Measurements from ENCODE around the gene RAB19. TPM values are rescaled to one million over a fixed set of nuclear protein-coding genes. Genes with fewer than 3 reads are reported as not detected.
"Not testable (repeated sequence)": the region's sequence is repeated elsewhere in the genome, so short reads cannot be mapped to it uniquely, and the experiment has no call there.

RAB19 gene
- total and polyA plus RNA-seq, 4 donors: 0.17 to 0.99 (median 0.44) TPM; not detected in 1

DNA sequence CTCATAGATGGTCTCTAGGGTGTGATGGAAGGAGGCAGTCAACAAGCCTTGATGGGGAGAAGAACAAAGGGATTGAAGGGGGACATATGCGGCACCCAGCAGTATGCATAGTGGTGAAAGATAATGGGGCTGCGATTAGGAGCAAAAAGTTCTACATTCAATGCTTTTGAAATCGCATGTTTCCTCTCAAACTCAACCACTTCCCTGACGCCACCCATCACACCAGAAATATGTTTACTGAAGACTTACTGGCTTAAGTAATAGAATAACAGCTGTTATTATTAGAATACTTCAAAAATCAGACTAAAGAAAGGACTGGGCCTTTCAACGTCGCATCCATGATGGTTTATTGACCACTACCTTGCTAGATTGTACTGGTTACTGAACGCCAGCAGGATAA is 44.0 kb downstream of the RAB19 start:
- Histone ChIP-seq H3K27ac (ENCODE audit: low read depth, low read length) (no peak overlapping the region), H3K36me3 (ENCODE audit: control insufficient read depth, insufficient read depth, low read length) (peaks cover 5% of the 10 kb centered on the region), H3K4me3 (ENCODE audit: low read depth, low read length) (no peak overlapping the region), H3K4me1 (ENCODE audit: control insufficient read depth, insufficient read depth, low read length) (no peaks in the 10 kb centered on the region), H3K27me3 (ENCODE audit: control insufficient read depth, insufficient read depth, low read length) (no peaks in the 10 kb centered on the region), H3K9me3 (ENCODE audit: control insufficient read depth, insufficient read depth, low read length) (no peaks in the 10 kb centered on the region)
- no peak for DNase-seq (ENCODE audit: low read depth in 4 of 6, low spot score in 6 of 6)
- no CpG with 5 or more reads among the region's 7 CpGs for WGBS (ENCODE audit: insufficient coverage)

DNA sequence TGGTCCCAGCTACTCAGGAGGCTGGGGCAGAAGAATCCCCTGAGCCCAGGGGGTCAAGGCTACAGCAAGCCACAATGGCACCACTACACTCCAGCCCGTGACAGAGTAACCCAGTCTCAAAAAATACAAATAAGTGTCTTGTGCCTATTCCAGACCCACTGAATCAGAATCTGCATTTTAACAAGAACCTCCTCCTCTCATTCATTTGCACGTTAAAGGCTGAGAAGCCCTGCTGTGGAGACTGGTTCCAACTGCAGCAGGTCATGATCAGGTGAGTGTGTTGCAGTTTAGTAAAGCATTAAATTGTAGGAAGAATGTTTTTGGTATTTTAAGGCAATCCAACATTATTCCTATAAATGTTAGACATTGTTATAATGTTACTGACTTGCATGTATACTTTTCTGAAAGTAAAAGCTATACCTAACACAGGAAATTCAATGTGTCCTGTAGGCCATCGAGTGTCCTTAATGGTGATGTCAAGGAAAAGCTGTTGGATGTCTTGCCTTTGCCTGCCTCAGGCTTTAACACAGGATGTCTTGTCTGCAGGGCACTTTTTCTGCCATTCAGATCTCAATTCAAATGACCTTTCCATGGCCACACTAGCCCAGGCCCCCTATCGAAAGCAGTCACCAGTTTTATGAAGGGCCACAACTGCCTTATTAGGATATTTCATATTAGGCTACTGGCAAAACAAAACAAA is 45.1 kb downstream of the RAB19 start:
- WGBS (ENCODE audit: insufficient coverage): 100% methylated on average over 1 of the region's 4 CpGs
- no peaks in the 10 kb centered on the region for H3K4me1 ChIP-seq (ENCODE audit: control insufficient read depth, insufficient read depth, low read length)
- no peak overlapping the region for H3K27ac ChIP-seq (ENCODE audit: low read depth, low read length)
- H3K9me3 ChIP-seq (ENCODE audit: control insufficient read depth, insufficient read depth, low read length): no peaks in the 10 kb centered on the region
- DNase-seq (ENCODE audit: low read depth in 4 of 6, low spot score in 6 of 6): no peak
- H3K4me3 ChIP-seq (ENCODE audit: low read depth, low read length): no peak overlapping the region
- no peaks in the 10 kb centered on the region for H3K27me3 ChIP-seq (ENCODE audit: control insufficient read depth, insufficient read depth, low read length)
- H3K36me3 ChIP-seq (ENCODE audit: control insufficient read depth, insufficient read depth, low read length): peaks cover 6% of the 10 kb centered on the region

DNA sequence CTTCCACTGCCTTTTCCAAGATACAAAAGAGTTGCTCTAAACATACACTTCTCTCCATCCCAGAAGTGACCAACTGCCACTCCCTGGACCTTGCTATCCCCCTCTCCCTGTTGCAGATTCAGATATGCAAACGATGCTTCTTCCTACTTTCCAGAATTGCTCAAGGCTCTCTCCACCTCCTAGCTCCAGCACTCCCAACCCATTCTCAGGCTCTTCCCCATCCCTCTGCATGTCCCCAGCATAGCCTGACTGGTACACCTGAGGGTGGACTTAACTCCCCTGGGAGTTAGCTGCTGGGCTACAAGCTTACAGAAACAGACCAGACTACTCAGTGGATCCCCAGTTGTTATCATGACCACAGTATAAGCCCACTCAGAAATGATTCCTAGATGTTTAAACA is 47.9 kb downstream of the RAB19 start:
- no peak overlapping the region for H3K4me3 ChIP-seq (ENCODE audit: low read depth, low read length)
- WGBS (ENCODE audit: insufficient coverage): 70% methylated on average over 1 of the region's 1 CpG

DNA sequence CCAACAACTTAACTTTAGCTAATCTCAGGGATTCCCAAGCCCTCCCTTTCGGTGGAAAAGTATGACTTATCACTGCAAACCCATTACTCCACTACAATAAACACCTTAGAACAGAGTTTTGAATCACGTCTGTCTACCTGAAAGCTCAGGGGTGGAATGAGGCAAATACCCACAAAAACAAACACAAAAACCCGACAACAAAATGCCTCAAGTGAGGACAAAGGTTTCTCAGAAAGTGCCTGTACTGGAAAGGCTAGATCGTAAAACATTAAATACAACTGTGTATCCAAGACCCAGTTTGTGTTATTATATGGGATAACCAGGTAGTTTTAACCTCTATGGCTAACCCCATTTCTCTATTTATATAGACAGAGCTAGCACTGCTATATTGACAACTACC is 49.4 kb downstream of the RAB19 start:
- WGBS (ENCODE audit: insufficient coverage): 94% methylated on average over 2 of the region's 4 CpGs
- Histone ChIP-seq H3K36me3 (ENCODE audit: control insufficient read depth, insufficient read depth, low read length) (peaks cover 21% of the 10 kb centered on the region), H3K9me3 (ENCODE audit: control insufficient read depth, insufficient read depth, low read length) (no peaks in the 10 kb centered on the region), H3K27ac (ENCODE audit: low read depth, low read length) (no peak overlapping the region), H3K4me3 (ENCODE audit: low read depth, low read length) (no peak overlapping the region), H3K27me3 (ENCODE audit: control insufficient read depth, insufficient read depth, low read length) (no peaks in the 10 kb centered on the region), H3K4me1 (ENCODE audit: control insufficient read depth, insufficient read depth, low read length) (no peaks in the 10 kb centered on the region)
- DNase-seq (ENCODE audit: low read depth in 4 of 6, low spot score in 6 of 6): no peak

More for the DNA sequence above, 47.9 kb downstream of the RAB19 start:
- Histone ChIP-seq H3K27ac (ENCODE audit: low read depth, low read length) (no peak overlapping the region), H3K27me3 (ENCODE audit: control insufficient read depth, insufficient read depth, low read length) (no peaks in the 10 kb centered on the region), H3K36me3 (ENCODE audit: control insufficient read depth, insufficient read depth, low read length) (peaks cover 19% of the 10 kb centered on the region), H3K9me3 (ENCODE audit: control insufficient read depth, insufficient read depth, low read length) (no peaks in the 10 kb centered on the region), H3K4me1 (ENCODE audit: control insufficient read depth, insufficient read depth, low read length) (no peaks in the 10 kb centered on the region)
- DNase-seq (ENCODE audit: low read depth in 4 of 6, low spot score in 6 of 6): no peak

DNA sequence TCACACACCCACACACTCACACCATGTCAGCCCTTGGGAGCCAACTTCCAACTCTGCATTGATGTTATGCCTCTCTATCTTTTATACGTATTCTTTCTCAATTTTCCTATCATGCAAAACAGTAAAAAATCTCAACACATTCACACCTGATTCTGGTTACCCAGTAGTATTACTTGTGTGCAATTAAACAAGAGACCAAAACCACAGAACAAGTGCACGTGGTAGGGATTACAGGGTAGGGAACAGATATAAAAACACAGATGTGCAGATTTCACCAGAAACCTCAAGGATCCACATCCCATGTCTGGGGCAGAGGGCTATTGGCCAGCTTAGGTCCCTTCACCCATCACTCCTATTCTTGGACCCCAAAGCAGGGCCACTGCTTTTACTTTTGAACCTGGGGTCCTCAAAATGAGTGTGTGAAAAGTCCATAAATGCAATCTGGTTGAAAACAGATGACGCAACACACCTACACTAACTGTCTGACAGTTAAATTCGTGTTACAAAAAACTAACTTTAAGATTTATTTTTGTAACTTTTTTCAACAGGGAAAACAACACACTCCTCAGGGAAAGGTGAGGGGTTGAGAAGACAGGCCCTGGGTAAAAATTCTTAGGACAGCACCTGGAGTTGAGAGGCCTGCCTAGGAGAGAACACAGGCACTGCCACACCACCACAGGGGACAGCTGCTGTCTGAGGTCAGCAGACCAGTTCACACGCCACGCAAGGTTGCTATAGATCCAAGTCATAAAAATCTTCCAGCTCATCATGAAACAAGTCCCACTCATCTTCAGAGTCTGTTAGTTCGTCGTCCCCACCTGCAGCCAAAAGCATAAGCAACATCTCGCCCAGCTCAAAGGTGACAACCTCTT is 50.2 kb downstream of the RAB19 start:
- H3K4me1 ChIP-seq (ENCODE audit: control insufficient read depth, insufficient read depth, low read length); H3K9me3 ChIP-seq (ENCODE audit: control insufficient read depth, insufficient read depth, low read length); DNase-seq (ENCODE audit: low read depth in 4 of 6, low spot score in 6 of 6); H3K27me3 ChIP-seq (ENCODE audit: control insufficient read depth, insufficient read depth, low read length); H3K27ac ChIP-seq (ENCODE audit: low read depth, low read length); H3K4me3 ChIP-seq (ENCODE audit: low read depth, low read length): not testable (repeated sequence)
- 100% methylated on average over 2 of the region's 9 CpGs for WGBS (ENCODE audit: insufficient coverage)
- H3K36me3 ChIP-seq (ENCODE audit: control insufficient read depth, insufficient read depth, low read length): peaks cover 21% of the 10 kb centered on the region

DNA sequence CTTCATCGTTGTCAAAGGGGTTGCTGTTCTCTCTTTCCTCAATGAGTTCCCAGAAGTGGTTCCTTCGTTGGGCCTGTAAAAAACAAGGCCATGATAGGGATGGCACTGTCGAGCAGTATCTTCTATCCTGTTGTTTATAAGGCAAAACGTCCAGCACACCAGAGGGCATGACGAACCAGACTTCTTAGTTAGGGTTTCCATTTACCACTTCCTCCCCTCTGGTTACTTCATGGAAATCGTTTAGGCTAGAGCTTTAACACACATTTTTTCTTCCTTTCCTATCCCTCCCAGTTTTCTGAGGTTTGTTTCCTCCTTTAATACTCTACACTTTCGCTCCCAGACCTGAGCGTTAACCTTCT is 50.8 kb downstream of the RAB19 start:
- WGBS (ENCODE audit: insufficient coverage): 91% methylated on average over 7 of the region's 8 CpGs
- Histone ChIP-seq H3K27ac (ENCODE audit: low read depth, low read length) (no peak overlapping the region), H3K9me3 (ENCODE audit: control insufficient read depth, insufficient read depth, low read length) (no peaks in the 10 kb centered on the region), H3K27me3 (ENCODE audit: control insufficient read depth, insufficient read depth, low read length) (no peaks in the 10 kb centered on the region), H3K4me1 (ENCODE audit: control insufficient read depth, insufficient read depth, low read length) (no peaks in the 10 kb centered on the region), H3K4me3 (ENCODE audit: low read depth, low read length) (no peak overlapping the region), H3K36me3 (ENCODE audit: control insufficient read depth, insufficient read depth, low read length) (peaks cover 21% of the 10 kb centered on the region)
- DNase-seq (ENCODE audit: low read depth in 4 of 6, low spot score in 6 of 6): no peak

DNA sequence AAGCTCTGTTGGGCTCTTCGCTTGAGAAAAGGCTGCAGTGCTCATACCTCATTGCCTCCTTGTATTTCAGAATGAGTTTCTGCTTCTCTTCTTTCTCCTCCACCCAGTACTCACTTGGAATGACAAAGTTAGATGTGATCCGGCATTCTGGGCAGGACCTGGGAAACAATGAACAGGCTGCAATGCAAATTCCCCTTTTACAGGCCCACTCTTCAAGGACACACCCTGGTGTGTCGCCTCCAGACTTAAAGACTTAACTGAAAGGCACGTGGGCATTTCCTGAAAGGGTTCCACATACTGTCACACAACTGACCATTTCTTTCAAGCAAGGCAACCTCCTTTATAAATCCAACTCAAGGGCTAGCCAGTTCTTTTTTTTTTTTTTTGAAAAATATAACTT is 51.9 kb downstream of the RAB19 start:
- no peaks in the 10 kb centered on the region for H3K4me1 ChIP-seq (ENCODE audit: control insufficient read depth, insufficient read depth, low read length)
- DNase-seq (ENCODE audit: low read depth in 4 of 6, low spot score in 6 of 6): no peak
- H3K27ac ChIP-seq (ENCODE audit: low read depth, low read length): no peak overlapping the region
- no peaks in the 10 kb centered on the region for H3K27me3 ChIP-seq (ENCODE audit: control insufficient read depth, insufficient read depth, low read length)
- 57% methylated on average over 3 of the region's 4 CpGs for WGBS (ENCODE audit: insufficient coverage)
- H3K36me3 ChIP-seq (ENCODE audit: control insufficient read depth, insufficient read depth, low read length): peaks cover 25% of the 10 kb centered on the region
- no peak overlapping the region for H3K4me3 ChIP-seq (ENCODE audit: low read depth, low read length)
- H3K9me3 ChIP-seq (ENCODE audit: control insufficient read depth, insufficient read depth, low read length): no peaks in the 10 kb centered on the region

DNA sequence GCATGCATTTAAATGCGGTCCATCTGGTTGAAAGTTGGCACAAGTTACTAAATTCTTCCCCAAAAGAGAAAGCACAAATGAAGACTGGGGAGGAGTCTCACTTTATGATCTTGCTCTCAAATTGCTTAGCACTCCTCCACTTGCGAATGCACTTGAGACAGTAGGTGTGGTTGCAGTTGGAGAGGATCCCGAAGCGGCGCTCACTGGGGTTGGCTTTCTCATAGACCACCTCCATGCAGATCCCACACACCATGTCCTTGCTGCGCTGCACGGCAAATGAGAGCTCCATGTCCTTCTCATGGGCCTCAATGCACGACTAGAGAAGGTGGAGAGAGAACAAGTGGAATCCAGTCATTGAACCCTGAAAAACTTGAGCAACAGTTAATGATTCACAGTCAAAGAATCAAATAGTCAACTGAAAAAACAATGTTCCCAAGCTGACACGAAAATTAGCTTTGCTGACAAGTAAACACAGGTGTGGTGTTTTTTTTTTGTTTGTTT is 52.7 kb downstream of the RAB19 start:
- H3K4me1 ChIP-seq (ENCODE audit: control insufficient read depth, insufficient read depth, low read length): no peaks in the 10 kb centered on the region
- H3K36me3 ChIP-seq (ENCODE audit: control insufficient read depth, insufficient read depth, low read length): peaks cover 29% of the 10 kb centered on the region
- peak in 1 of 6 donors; percentile 44 for DNase-seq (ENCODE audit: low read depth in 4 of 6, low spot score in 6 of 6)
- no peaks in the 10 kb centered on the region for H3K27me3 ChIP-seq (ENCODE audit: control insufficient read depth, insufficient read depth, low read length)
- no peak overlapping the region for H3K27ac ChIP-seq (ENCODE audit: low read depth, low read length)
- no peak overlapping the region for H3K4me3 ChIP-seq (ENCODE audit: low read depth, low read length)
- no peaks in the 10 kb centered on the region for H3K9me3 ChIP-seq (ENCODE audit: control insufficient read depth, insufficient read depth, low read length)
- WGBS (ENCODE audit: insufficient coverage): 100% methylated on average over 3 of the region's 9 CpGs

DNA sequence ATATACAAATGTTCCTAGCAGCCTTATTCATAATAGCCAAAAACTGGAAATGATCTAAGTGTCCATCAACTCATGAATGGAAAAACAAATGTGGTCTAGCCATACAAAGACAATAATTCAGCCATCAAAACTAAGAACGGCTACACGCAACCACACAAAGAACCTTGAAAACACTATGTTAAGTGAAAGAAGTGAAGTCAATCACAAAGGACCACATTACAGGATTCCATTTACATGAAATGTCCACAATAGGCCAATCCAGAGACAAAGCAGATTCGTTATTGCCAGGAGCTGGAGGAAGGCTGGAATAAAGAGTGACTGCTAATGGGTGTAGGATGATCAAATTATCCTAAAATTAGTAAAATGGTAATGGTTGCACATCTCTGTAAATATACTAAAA is 54.3 kb downstream of the RAB19 start:
- WGBS (ENCODE audit: insufficient coverage): no CpG with 5 or more reads among the region's 3 CpGs
- H3K36me3 ChIP-seq (ENCODE audit: control insufficient read depth, insufficient read depth, low read length): peaks cover 30% of the 10 kb centered on the region
- no peak for DNase-seq (ENCODE audit: low read depth in 4 of 6, low spot score in 6 of 6)

More for the DNA sequence above, 54.3 kb downstream of the RAB19 start:
- Histone ChIP-seq H3K27ac (ENCODE audit: low read depth, low read length) (no peak overlapping the region), H3K4me1 (ENCODE audit: control insufficient read depth, insufficient read depth, low read length) (no peaks in the 10 kb centered on the region), H3K27me3 (ENCODE audit: control insufficient read depth, insufficient read depth, low read length) (no peaks in the 10 kb centered on the region), H3K4me3 (ENCODE audit: low read depth, low read length) (no peak overlapping the region), H3K9me3 (ENCODE audit: control insufficient read depth, insufficient read depth, low read length) (no peaks in the 10 kb centered on the region)

Measured in spinal cord (tissue), 10 donors.